ENCODE results near the gene PHOSPHO1.

PHOSPHO1 gene

DNA sequence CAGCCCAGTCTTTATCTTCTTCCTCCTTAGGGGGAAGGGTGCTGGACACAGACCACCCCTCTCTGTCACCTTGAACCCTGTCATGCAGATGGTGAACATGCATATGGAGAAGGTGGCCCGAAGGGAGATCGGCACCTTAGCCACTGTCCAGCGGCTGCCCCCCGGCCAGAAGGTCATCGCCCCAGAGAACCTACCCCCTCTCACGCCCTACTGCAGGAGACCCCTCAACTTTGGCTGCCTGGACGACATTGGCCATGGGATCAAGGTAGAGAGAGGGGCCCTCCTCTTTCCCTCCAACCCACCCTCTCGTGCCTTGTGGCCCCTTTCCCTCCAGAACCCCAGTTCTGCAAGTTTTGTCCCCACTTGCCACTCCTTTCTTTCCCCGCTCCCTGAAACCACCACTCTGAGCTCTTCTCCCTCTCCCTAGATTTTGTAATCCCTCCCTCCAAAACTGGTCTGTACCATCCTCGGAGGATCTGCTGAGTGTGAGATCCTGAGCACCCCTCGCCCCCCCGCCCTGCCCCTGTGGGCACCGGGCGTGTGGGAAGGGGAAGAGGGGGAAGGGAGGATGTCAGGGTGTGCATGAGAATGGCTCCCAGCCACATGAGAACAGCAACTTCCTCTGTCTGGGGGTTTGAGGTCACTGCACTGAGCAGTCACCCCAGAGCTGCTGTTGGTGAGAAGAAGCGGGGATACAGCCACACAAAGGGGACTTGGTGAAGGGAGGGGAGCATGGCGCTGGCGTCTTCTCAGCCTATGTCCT, 12.8 kb downstream of the PHOSPHO1 start:
- DNase-seq, result peak; percentile 47 to 82 (median 62)

DNA sequence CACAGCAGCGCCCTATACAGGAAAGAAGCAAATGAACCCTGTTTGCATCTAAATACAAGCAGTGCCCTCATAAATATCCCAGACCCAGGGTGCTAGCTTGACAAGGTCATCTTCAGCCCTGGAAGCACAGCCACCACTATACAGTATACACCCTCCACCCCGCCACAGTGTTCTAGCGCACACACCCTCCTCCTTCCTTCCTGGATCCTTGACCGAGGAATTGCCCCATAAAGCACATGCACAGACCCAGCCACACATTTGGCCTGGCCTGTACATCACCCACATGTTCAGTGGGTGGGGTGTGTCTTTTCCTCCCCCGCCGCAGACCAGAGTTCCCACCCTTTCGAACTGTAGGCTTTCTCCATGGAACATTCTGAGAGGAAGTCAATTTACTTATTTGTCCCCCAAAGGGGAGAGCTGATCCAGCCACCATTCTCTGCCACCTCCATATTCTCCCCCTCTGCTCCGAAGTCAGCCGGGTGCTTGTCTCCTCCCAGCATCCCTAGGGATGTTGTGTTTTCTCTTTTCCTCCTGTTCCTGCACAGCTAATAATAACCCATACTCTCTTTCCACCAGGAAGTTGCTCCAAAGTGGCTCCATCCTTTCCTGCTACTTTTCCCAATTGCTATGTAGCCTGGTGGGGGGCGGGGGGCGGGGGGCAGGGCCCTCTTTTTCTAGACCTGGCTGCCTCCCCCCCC, 13.5 kb downstream of the PHOSPHO1 start:
- no peak for DNase-seq

DNA sequence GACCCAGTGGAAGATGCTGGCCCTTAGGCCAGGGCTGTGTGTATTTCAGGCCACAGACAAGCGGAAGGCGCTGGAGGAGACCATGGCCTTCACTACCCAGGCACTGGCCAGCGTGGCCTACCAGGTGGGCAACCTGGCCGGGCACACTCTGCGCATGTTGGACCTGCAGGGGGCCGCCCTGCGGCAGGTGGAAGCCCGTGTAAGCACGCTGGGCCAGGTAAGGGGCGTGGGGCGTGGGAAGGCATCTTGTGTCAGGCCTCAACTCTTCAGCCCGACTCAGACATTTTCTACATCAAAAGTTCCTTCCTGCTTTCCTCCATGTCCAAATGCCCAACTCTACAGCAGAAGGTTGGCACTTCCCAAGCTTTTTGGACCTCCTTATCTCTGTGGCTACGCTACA, 14.1 kb downstream of the PHOSPHO1 start:
- no peak for DNase-seq

DNA sequence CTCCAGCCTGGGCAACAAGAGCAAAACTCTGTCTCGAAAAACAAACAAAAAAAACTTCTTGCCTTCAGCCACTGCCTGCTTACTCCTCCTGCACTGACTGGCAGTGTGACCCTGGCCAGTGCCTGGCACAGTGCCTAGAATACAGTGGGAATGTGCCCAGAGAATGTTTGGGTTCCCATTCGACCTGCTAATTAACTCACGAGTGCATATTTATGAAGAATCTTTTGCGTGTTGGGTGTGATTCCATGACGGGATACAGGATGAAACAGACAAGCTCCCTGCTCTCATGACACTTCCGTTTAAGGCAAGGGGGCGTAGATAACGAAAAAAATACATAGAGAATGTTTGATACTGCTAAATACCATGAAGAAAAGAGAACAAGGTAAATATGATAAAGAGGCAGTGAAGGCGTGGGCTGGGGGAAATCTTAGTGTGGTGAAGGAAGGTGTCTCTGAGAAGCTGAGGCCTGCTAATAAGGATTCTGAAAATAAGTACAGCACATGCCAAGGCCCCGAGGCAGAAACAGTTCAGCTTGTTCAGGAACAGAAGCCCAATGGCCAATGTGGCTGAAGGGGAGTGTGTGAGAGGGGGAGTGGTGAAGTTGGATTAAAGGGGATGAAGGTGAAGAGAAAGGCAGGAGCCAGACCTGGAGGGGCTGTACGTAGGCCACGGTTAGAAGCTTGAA, 15.8 kb downstream of the PHOSPHO1 start:
- peak in 1 of 6 experiments; percentile 7 for DNase-seq

DNA sequence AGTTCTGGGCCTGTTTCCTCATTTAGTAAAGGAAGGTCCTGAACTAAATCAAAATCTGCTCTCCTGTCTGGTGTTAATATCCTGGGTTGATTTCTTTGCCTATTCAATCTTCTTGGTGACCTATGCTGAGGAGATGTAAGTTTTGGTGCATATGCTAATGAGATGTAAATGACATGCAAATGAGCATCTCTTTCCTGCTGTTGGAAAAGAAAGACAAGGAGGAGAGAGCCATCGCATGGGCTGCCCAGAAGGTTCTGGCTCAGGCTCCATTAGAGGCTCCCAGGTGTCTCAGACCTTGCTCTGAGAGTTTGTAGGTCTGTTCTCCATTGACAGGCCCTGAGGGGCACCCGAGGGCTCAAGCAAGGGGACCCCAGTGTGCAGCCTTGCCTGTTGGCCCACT, 16.7 kb downstream of the PHOSPHO1 start:
- DNase-seq, result no peak

DNA sequence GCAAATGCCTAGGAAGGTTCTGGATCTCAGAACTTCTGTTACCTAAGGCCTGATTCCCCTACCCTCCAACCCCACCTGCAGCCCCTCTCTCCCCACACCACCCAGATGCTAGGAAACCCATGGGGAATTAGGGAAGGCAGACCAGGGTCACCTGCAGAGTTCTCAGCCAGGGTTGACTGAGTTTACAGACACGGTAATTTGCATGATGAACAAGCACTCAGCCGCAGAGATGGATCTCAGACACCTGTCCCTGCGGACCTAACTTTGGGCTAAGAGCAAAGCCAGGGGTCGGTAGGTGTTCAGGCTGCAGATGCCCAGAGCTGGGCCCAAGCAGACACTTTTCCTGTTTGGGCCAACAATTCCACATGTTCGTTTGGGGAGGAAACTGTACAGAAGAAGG, 17.2 kb downstream of the PHOSPHO1 start:
- DNase-seq, result no peak

DNA sequence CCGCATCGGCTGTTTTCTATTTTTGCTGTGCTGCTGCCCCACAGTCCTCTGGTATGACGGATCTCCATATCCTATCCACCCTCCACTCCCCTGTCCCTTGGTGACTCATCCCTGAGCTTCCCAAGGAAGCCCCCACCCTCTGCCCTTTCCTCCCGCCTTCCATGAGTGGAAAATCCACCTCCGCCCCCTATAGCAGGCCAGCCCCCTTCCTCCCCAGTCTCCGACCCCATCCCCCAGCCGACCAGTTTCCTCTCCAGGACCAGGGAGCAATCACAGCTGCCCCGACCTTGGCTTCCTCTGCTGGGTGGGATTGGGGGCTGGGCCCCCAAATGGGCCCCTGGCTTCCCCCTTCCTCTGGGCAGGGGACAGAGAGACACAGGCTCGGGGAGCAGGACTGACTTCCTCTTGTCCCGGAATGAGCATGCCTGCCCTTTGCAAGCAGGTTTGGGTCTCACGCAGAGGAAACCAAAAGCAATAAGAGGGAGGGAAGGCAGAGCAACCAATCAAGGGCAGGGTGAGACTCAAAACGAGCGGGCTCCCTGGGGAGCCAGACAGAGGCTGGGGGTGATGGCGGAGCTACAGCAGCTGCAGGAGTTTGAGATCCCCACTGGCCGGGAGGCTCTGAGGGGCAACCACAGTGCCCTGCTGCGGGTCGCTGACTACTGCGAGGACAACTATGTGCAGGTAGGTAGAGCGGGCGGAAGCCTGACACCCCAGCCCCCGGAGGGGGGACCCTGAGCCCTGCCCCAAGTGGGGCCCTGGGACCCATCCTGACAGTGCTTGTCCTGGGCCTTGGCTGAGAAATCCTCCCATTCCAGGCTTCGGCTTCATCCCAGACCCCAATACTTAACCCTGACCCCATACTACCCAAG, 20.2 kb downstream of the PHOSPHO1 start, which contains the start of the genes ABI3 and GNGT2:
Gene ABI3 (plus strand): TSS at position 550 of the 872 bp plus-strand sequence. CDS start 18 bp downstream, at position 568.
Gene GNGT2 (minus strand): TSS at position 417 of the 872 bp plus-strand sequence. CDS start 3,152 bp downstream, outside the sequence.
- peak; percentile 34 to 68 (median 51) for DNase-seq

DNA sequence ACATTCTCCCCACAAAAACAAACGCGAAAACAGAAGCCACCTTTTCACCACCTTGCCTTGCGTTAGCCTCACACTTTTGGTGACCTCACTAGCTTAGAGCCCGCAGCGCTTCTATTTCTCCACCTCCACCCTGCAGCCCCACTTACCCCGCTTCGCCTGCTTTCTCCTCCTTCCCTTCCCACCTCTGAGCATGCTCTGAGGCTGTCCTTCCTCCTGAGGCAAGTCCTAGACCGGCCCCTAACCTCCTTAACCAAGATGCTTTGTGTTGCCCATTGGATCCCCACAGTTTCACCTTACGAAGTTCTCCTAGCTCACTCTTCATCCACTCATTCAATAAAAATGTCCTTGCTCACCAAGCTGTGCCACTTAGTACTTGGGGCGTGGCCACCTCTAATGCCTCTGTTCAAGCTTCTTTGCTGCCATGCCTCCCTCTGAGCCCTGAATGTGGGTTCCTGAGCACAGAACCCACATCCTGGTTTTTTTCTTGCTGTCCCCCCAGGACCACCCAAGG, 21.5 kb downstream of the PHOSPHO1 start:
- DNase-seq, result peak in 2 of 6 experiments; percentile 10 to 26

DNA sequence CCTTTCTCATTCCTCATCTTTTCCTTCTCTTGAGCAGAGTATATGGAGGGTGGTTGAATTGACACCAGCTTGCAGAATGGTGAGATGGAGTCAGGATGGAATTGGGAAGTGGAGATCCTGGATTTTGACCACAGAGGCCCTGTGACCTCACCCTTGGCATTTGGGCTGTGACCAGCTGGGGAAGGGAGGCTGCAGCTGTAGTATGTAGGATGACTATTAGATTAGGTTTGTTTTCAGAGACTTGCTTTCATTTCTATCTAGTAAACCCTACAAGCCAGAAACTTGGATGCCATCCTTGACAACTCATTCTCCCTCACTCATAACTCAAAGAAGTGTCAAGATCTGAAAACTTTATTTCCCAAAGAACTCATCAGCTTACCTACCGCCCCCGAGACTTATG, 26.1 kb downstream of the PHOSPHO1 start:
- no peak for DNase-seq

DNA sequence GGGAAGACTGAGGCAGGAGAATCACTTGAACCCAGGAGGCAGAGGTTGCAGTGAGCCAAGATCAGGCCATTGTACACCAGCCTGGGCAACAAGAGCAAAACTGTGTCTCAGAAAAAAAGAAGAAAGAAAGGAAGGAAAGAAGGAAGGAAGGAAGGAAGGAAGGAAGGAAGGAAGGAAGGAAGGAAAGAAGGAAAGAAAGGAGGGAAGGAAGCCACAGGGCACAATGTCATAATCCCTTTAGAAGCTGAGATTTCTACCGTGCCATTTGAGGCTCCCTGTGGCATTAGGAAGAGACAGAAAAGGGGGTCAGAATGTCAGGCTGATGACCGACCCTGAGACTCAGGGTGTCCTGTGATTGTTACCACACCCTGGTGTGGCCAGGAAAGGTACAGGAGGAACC, 26.8 kb downstream of the PHOSPHO1 start:
- no peak for DNase-seq

DNA sequence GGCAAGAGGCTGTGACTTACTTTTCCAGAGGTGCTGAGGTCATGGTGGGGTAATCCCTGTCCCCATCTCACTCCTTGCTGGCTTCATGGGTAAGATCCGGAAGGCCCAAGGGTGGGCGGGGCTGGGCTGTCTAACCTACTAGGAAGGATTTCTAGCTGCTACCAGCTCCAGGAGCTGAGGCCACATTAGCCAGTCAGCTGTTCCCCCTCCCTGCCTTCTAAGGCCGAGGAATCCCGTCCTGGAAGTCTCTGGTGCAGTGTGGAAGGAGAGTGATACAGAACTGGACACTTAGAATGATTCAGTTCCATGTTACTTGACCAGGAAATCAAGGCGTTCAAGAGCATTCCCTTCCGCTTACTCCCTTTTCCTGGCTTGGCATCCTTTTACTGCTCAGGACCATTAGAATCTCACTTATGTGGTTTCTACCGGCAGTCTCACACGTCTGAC, 29.1 kb downstream of the PHOSPHO1 start:
- DNase-seq, result no peak

DNA sequence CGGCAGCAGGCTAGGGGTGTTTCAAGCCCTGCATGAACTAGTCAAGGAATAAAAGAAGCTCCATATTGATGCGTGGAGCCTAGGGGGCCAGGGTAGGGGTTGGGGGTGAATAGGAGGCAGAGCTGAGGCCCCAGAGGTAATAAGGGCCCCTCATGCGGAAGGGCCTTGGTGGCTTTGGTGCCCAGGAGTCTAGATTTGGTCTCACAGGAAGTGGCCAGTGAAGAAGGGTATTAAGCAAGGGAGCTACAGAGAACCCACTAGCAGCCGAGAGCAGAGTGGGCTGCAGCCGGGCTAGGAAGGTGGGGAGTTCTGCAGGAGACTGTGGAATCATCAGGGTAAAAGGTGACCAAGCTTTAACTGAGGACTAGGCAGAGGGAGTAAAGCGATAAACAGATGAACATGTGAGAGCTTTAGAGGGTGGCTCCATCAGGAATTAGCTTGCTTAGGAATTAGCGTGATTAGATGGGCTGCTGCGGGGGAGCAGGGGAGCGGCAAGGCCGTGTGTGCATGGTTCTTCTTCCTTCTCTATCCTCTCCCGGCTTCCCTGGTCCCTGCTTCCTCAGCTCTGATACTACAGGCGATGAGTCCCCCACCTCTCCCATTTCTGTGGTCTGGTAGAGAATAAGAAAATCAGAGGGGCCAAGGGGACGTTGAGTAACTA, 30.0 kb downstream of the PHOSPHO1 start:
- no peak for DNase-seq

DNA sequence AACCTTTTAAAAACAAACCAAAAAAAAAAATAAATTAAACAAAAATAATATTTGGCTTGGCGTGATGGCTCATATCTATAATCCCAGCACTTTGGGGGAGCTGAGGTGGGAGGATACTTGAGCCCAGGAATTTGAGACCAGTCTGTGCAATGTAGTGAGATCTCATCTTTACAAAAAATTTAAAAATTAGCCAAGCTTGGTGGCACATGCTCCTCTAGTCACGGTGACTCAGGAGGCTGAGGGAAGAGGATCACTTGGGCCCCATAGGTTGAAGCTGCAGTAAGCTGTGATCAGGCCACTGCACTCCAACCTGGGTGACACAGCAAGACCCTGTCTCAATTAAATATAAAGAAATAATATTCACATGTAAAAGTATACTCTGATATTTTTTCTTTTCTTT, 32.4 kb downstream of the PHOSPHO1 start:
- no peak for DNase-seq

DNA sequence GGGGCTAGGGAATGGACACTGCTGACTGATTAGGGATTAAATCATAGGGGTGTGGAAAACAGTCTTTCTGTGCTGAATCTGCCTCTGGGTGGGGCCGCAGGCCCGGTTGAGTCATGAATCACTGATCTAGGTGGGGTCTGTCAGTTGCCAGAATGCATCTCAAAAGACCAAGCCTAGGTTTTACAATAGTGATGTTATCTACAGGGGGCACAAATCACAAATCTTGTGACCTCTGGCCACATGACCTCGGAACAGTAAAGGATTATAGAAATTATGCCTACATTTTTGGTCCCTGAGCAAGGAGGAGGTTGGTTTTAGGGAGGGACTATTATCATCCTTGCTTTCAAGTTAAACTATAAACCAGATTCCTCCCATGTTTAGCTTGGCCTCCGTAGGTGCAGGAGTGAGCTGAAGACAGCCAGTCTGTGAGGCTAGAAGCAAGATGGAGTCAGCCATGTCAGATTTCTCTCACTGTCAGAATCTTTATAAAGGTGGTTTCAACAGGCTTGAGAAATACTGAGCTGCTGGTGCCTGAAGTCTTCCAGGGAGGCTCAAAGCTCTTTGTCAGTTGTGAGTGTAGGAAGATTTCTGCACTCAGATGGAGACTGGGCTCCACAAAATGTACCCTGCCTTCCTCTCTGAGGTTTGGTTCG, 33.1 kb downstream of the PHOSPHO1 start:
- no peak for DNase-seq

DNA sequence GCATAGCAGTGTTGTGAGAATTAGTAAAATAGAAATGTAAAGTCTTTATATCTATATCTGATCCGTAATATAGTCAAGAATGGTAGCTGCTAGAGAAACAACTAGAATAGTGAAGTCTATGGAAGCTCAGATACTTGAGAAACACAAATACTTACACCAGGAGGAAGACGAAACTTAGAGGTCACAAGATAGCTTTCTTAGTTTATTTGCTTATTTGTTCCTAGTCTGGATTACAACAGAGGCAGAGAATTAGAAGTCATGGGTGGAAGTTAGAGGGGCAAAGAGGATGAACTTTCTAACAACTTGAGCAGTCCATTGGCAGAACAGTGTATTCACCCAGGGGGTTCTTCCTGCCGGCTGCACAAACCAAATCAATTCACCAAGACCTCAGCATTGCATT, 34.1 kb downstream of the PHOSPHO1 start:
- DNase-seq, result no peak

DNA sequence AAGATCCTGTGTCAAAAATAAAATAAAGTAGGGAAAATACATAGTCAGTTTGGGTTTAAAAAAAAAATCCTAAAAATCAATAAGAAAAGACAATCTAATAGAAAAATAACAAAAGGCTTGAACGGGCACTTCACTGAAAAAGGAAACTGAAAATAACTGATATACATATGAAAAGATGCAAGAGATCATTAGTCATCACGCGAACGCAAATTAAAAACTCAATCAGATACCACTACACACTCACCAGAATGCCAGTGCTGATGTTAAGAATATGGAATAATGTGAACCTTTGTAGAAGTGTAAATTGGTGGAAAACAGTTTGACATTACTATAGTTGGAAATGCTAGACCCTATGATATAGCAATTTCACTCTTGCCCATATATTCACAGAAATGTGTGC, 34.8 kb downstream of the PHOSPHO1 start:
- no peak for DNase-seq

DNA sequence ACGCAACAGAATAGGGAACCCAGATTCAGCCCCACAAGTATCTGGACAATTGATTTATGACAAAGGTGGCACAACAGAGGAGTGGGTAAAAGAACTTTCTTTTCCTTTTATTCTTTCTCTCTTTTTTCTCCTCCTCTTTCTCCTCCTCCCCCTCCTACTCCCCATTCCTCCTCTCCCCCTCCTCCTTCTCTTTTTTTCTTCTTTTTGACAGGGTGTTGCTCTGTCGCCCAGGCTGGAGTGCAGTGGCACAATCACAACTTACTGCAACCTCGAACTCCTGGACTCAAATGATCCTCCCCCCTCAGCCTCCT, 36.3 kb downstream of the PHOSPHO1 start:
- no peak for DNase-seq

DNA sequence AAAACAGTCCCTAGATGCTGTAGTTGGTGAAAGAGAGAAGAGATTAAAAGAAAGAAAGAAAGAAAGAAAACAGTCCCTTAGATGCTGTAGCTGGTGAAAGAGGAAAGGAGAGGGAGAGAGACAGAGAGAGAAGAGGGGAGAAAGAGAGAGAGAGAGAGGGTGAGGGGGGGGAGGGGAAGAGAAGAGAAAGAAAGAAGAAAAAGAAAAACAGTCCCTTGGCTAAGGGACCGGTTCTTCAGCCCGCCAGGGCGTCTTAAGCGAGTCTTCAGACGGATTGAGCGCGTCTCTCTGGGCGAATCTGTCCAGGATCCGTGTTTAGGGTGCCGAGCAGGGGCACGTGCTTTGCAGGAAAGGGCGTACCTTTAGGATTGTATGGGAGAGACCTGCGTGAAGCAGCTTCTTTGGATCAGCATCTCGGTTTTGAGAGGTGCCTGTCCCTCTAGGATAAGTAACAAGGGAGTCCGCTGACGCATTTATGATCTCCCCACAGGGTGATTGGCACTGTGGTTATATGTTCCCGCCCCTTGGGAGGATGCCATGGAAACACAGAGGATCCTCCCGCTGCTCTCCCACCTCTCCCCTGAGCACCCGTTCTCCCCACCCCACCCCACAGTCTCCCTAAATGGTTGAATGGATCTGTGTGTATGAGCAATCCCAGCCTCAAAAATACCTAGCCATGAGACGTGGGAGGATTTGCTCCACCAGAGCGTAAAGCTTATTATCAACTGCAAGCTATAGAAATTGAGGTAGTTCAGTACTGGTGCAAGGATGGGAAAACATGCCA, 36.9 kb downstream of the PHOSPHO1 start:
- DNase-seq, result peak in 3 of 6 experiments; percentile 13 to 53 (median 34)

DNA sequence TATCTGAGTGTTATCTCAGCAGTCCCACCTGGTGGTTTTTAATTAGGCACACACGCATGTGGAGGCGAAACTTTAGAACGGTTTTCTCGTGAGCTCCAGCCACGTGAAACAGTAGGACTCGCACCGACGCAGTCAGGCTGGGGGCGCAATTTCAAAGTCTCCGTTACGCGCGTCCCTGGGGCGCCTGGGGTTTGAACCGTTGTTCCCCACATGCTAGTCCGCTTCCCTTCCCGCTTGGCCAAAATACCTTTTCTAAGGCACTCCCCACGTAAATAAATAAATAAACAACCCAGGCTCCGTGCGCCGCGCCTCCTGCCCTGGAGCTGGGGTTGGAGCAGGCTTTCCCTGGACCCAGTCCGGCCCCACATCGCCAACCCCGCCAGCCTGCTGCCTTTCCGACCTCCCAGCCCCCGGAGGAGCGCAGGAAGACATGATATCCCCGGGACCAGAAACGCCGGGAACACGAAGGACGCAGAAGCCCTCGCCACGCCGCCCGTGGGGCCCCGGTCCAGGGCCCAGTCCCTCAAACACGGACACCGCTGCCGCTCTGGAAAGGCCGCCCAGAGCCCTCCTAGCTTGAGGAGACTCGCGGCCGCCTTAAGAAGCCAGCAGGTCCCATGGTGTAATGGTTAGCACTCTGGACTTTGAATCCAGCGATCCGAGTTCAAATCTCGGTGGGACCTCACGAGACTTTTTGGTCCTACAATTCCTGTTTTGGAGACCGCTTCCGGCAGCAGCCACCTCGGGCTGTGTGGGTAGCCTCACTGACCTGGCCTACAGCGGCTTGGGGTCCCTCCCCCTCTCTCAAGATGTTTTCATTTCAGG, 38.5 kb downstream of the PHOSPHO1 start:
- DNase-seq, result peak; percentile 88 to 100 (median 97)
